ENCODE results near the gene LAIR1.

DNA sequence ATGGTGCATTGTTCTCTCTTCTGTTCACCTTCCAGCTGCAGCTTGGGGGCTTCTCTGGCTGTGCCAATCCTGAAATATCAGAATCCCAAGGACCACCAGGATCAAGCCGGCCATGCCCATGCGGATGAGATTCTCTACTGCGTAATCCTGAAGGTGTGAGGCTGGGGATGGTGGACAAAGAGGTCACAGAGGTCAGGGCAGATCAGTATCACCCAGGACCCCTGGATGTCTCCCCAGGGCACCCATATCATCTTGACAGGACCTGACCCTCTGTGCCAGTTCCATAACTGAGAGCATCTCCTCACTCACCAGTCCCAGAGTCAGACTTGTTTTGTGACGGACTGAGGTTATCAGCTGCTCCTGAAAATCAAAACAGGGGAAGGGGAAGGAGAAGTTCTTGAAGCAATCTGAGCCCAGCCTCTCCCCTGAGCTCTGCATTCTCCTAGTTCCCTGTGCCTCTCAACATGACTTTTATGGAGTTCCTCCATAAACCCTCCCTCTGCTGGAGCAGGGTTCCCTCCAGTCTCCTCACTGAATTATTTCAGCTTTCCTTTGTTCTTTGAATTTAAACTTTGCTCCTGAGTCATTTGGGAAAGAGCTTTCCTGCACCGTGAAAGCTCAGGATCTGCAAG lies 57.2 kb downstream of the LAIR1 start:
- TF ChIP-seq, protein P1, sequence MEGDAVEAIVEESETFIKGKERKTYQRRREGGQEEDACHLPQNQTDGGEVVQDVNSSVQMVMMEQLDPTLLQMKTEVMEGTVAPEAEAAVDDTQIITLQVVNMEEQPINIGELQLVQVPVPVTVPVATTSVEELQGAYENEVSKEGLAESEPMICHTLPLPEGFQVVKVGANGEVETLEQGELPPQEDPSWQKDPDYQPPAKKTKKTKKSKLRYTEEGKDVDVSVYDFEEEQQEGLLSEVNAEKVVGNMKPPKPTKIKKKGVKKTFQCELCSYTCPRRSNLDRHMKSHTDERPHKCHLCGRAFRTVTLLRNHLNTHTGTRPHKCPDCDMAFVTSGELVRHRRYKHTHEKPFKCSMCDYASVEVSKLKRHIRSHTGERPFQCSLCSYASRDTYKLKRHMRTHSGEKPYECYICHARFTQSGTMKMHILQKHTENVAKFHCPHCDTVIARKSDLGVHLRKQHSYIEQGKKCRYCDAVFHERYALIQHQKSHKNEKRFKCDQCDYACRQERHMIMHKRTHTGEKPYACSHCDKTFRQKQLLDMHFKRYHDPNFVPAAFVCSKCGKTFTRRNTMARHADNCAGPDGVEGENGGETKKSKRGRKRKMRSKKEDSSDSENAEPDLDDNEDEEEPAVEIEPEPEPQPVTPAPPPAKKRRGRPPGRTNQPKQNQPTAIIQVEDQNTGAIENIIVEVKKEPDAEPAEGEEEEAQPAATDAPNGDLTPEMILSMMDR (IDR thresholded peaks at IDR 0.05): no peak
- no peak for TF ChIP-seq EZH2phosphoT487 (IDR thresholded peaks at IDR 0.05; ENCODE audit: borderline replicate concordance, low read depth)
- TF ChIP-seq POLR2AphosphoS5 (IDR thresholded peaks at IDR 0.05; ENCODE audit: low read depth, low read length): no peak
- TF ChIP-seq EP300 (IDR thresholded peaks at IDR 0.05; ENCODE audit: borderline replicate concordance in 1 of 2, low read depth in 1 of 2, low read length in 1 of 2): no peak
- TF ChIP-seq CHD2 (IDR thresholded peaks at IDR 0.05; ENCODE audit: low read length, partially characterized antibody): no peak
- TF ChIP-seq TEAD4 (IDR thresholded peaks at IDR 0.05; ENCODE audit: borderline replicate concordance, insufficient read depth): no peak
- no peak for TF ChIP-seq JUND (IDR thresholded peaks at IDR 0.05)
